Activated CD8-positive, alpha-beta memory T cell treated with anti-CD3 and anti-CD28 coated beads, Interleukin-2, amount 50 U/mL, for 4 hours (primary cell): ENCODE measurements around the gene ZDHHC14.
"Not testable (repeated sequence)": the region's sequence is repeated elsewhere in the genome, so short reads cannot be mapped to it uniquely, and the experiment has no call there.

Source experiments
- DNase-seq: peaks from one replicate; pipeline ENCODE4 v3.0.0-alpha.2; 2020

Gene ZDHHC14

GRCh38 chr6:157408427-157408826 lies 27.4 kb downstream of the ZDHHC14 start:
- DNase-seq: not testable (repeated sequence)

DNA sequence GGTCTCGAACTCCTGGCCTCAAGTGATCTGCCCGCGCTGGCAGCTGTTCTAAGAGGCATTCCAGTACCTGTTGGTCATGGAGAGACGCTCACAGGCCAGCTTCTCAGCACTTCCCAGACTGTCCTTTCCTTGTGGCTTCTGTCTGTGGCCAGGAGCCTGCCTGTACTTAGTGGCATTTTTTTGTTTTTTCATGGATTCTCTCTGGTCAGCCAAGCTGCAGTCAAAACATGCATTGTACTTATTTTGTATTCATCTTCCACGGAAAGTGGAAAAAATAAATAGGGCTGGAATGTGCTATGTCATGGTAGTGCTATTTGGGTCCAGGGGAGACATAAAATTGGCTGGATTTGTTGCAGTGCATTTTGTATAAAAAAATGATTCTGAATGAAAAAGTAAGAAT lies 29.1 kb downstream of the ZDHHC14 start:
- no peak for DNase-seq

DNA sequence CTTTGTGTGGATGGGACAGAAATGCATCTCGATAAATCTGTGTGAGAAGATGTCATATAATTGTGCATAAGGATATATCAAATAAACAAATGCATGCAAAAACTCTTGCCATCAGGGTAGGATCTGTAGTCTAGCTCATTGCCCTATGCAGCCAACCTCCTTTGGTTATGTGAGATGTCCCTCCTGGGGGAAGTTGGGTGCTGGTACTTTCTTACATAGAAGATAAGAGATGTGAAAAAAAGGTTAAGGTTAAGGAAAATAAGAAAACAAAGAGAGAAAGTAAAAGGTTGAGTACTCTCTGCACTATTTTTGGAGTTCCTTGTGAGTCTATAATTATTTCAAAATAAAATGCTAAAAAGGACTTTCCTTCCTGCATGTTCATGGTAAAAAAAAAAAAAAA lies 30.4 kb downstream of the ZDHHC14 start:
- DNase-seq: no peak

DNA sequence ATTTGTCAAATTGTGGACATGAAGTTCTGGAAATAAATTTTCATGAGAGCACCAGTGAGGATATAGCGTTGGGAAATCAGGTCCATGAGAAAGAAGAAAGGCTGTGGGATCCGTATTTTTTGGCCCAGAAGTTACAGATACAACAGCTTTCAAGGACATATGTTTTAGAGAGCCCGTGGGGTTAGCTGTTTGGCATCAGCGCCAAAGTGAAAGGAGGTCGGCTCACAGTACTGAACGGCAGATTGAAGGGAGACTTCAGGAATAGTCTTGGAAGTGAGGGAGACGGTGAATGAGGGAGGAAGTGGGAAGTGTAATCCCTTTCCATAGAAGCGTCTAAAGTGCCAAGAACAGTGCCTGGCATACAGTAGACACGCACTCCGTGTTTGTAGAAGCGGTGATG lies 31.8 kb downstream of the ZDHHC14 start:
- no peak for DNase-seq

GRCh38 chr6:157420497-157420896 lies 39.5 kb downstream of the ZDHHC14 start:
- no peak for DNase-seq

- no peak for DNase-seq
These were observed 43.6 kb downstream of the ZDHHC14 start for GRCh38 chr6:157424491-157425020.

DNA sequence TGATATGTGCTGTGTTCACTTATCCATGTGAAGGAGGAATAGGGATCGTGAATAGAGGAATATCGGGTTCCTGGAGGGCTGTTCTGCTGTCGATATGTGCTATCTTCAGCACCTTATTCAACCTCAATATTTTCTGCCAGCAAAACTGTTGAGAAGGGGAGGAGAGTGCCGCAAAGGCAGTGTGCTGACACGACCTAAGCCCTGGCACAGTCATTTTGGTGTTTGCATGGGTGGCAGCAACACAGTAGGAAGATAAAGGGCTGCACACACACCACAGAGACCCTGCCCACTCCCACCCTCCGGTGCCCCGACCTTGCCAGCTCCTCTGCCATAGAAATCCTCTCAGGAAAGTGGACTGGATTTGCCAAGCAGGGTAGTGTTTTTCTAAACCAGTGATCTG lies 47.0 kb downstream of the ZDHHC14 start:
- DNase-seq: no peak

DNA sequence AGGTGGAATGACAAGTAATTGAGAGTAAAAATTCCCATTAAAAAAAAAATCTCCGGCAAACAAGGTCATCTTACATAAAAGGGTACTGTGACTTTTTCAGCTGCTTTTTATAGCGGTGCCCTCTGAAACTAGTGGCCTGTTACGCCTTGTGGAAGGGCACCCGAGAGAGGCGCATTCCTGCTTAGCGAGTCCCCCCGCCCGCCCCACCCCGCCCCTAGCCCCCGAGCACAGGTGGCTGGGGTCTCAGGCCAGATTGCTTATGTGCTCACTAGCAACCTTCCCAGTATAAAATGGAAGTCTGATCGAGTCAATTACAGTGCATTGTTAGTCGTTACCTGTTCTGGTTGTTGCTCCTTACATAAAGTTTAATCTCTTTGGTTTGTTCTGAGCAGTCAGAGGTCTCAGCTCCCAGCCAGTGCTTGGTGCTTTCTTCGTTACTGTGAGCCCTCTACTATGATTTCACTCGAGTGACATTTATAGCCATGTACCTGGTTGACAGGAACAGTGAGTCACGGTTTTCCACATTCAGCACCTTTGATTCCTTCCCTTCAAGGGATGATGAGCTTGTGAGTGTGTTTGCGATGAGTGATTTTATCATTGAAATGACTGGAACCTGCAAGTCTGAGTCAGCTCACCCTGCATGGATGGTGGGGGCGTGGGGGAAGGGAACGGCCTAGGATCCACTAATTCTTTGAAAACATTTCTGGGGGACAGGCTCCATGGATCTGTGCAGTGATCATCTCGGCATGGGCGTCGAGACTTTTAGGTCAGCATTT lies 47.6 kb downstream of the ZDHHC14 start:
- peak; percentile 32 for DNase-seq

DNA sequence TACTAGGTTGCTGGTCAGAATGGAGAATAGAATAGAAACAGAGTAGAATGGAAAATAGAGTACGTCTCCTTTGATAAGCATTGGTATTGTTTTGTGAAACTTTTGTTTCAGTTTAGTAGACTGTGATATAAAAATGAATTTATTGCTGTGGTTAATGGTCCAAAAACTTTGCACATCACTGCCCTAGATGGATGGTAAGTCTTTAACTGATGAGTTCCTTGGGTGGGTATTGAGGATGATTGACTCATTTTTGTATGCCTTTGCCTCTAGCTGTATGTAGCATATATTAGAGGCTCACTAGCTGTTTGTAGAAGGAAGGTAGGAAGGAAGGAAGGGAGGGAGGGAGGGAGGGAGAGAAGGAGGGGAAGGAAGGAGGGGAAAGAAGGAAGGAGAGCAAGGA lies 48.3 kb downstream of the ZDHHC14 start:
- no peak for DNase-seq

- DNase-seq: no peak
These were observed 49.8 kb downstream of the ZDHHC14 start for GRCh38 chr6:157430834-157431233.

DNA sequence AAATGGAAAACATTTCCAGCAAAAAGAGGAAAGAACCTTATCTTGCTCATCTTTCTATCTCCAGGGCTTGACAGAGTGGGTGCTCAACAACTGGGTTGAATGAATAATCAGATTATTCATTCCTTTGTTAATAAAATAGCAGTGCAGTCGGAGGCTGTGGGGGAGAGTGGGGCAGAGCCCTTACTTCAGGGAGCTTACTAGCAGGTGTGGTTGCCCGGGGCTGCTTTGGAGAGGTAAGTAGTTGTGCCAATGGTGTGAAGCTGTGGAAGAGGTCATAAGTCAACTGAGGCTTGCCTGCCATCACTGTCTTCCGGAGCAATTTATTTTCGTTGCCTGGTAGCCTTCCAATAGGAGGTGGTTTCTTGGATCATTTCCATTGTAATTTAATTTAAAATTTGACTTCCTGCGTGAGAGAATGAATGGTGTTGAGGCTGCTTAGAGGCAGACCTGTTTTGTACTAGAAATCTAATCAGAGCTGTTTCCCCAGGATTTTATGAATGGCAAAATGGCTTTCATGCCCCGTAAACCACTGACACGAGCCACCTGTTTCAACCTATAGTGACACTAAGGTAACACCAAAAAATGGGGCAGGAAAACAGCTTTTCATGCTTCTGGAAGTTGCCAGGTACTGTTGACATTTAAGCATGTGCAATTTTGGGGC lies 51.4 kb downstream of the ZDHHC14 start:
- no peak for DNase-seq

DNA sequence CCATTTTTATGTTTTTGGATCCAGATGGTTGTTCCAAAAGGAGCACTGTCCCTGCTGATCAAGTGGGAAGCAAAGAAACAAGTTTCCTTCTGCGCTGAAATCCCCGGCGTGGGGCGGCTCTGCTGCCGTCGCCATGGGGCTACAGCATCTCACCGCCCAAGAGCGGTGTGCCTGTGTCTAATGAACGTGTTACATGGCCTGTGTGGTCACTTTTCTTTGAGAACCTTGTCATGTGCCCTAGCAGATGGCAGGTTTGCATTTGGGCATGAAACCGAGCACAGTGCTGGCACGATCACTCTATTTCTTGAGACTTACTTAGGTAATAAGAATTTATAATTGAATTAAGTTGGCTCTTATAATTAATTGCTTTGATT lies 51.9 kb downstream of the ZDHHC14 start:
- DNase-seq: no peak

DNA sequence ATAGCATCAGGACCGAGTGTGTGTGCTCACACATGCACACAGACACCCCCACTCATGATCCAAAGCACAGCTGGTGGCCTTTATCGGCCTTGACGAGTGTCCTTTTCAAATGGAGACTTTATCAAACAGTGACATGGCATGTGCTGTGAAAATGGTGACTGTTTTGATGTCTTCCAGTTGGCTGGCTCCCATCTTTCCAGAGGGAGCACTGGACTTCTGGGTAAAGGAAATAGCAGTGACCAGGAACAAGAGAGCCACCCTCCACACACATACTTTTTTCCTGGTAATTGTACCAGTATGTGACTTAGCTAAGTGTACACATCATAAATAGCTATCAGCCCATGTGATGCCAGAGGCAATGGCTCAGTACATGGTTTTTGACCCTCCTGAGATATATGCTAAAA lies 52.7 kb downstream of the ZDHHC14 start:
- no peak for DNase-seq

- no peak for DNase-seq
These were observed 53.5 kb downstream of the ZDHHC14 start for GRCh38 chr6:157434349-157435033.

DNA sequence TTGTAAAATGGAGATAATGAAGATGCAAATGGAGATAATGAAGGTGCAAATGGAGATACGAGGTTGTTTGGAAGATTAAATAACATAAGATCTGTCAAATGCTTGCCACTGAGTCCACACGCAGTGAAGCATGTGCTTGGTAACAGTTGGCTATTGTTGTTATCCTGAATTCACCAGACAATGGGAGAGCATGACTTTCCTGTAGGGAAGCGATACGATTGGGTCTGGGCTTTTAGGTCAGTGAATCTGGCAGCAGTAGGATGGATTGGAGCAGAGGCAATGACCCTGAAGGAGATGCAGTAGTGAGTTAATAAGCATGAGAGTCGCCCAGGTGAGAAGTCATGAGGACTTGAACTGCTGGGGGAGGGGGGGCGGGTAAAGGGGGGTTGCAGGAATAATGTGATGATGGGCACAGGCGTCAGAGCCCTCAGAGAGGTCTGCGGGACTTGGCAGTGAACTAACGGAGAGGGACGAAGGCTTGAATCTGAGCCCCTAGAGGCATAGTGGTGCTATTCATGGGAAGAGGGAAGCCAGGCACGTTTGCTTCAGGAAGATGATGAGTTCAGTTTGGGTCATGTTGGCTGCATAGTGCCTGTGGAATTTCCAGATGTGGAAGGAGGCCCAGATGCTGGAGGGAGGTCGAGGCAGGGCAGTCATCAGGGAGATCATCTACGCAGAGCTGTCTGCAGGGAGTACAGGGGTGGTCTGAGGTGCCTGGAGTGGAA lies 55.4 kb downstream of the ZDHHC14 start:
- no peak for DNase-seq

- no peak for DNase-seq
These were observed 56.0 kb downstream of the ZDHHC14 start for GRCh38 chr6:157436944-157437336.

DNA sequence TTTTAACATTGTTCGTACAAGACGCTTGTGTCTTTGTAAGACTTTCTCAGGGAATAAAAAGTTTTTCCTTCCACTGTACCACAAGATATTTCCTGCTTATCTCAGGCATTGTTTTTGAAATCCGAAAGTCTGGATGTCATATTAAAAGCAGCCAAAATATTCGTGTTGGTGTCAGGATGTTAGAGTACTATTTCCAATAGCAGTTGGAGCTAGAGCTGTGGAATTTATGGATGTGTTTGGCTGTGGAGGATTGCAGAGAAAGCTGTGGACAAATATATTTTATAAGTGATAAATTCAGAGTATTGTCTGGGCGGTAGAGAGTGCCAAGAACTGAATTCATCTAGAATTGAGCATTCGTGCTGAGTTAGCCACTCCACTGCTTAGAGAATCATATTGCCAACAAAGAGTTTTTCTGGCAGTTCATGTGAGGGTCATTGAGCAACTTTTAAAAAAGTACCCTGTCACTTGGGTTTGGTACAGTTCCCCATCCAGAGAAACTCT lies 57.7 kb downstream of the ZDHHC14 start:
- DNase-seq: no peak

- no peak for DNase-seq
These were observed 59.2 kb downstream of the ZDHHC14 start for GRCh38 chr6:157440171-157440570.

GRCh38 chr6:157442291-157442690 lies 61.3 kb downstream of the ZDHHC14 start:
- no peak for DNase-seq

DNA sequence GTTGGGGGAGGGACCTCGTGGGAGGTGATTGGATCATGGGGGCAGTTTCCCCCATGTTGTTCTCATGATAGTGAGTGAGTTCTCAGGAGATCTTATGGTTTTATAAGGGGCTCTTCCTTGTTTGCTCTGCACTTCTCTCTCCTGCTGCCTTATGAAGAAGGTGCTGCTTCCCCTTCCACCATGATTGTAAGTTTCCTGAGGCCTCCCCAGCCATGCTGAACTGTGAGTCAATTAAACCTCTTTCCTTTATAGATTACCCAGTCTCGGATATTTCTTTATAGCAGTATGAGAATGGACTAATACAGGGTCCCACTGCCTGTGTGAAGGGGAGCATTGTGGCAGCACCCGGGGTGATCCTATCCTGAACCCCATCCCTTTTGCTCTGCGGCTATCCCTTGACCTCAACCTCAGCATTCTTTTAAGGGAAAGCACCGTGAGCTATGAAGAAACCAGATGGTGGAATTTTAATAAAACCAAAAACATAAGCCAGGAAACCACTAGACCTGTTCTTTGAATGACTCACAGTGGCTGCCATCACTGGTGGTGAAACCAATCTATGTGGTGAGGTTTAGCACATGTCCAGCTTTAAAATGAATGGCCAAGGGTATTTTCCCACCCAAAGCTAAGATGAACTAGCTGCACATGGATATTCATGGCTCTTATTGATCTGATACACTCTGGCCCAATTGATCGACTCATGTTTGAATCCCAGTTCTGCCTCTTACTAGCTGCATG lies 62.2 kb downstream of the ZDHHC14 start:
- no peak for DNase-seq

DNA sequence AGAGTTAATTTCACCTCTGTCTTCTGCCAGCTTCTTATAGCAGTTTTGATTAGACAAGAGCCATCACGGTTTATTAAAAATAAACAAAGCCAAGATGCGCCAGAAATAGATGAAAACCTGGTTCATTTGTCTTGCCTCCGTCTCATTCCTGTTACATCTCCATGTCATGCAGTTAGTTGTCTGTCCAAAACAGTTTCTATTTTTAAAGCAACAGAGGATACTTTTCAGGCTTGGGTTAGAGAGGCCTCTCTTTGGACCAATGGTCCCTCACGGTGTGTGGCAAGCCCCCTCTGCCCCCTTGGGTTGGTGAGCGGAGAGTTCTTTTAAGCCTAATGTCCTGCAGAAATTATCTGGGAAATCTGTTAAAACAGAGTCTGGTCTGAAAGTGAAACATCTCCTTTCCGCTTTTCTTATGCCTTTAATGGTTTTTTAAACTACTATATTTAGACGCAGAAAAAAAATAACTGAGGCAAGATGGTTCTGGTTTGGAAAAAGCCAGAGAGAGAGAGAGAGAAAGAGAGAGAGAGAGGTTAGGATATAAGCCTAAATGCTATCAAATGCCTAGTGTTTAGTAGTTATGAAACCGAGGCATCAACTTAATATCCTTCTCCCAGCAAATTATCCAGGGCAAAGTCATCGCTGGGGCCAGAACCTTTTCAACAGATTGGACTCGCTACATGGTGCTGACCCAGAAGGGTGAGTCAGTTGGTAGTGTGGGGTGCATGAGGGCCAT lies 64.5 kb downstream of the ZDHHC14 start:
- no peak for DNase-seq

- DNase-seq: no peak
These were observed 66.7 kb downstream of the ZDHHC14 start for GRCh38 chr6:157447735-157448134.
